ENCODE data around the gene PPP1R1C. TPM values are rescaled to one million over a fixed set of nuclear protein-coding genes. Genes with fewer than 3 reads are reported as not detected.

PPP1R1C gene
- total and polyA plus RNA-seq, 2 experiments from 2014 or later: 3.5 to 18.8 TPM

GRCh38 chr2:181989099-181989498, 3.4 kb downstream of the PPP1R1C start:
- Histone ChIP-seq H3K4me3 (no peak overlapping the region), H4K20me1 (replicated peaks; ENCODE audit: insufficient read depth) (no peaks in the 10 kb centered on the region), H3K4me2 (no peak overlapping the region), H3F3A (replicated peaks; ENCODE audit: low read depth) (no peaks in the 10 kb centered on the region), H2AFZ (no peak overlapping the region), H3K27me3 (ENCODE audit: insufficient read depth) (no peaks in the 10 kb centered on the region), H3K79me2 (replicated peaks; ENCODE audit: insufficient read depth) (no peaks in the 10 kb centered on the region), H3K36me3 (ENCODE audit: insufficient read depth) (no peaks in the 10 kb centered on the region), H3K27ac (ENCODE audit: low read depth) (no peak overlapping the region), H3K4me1 (ENCODE audit: insufficient read depth) (no peaks in the 10 kb centered on the region), H3K9me2 (ENCODE audit: insufficient read depth) (no peaks in the 10 kb centered on the region)
- Mint-ChIP-seq H3K27ac (no peak overlapping the region), H3K27me3 (ENCODE audit: insufficient read depth, low read depth, poor library complexity) (no peaks in the 10 kb centered on the region), H3K36me3 (ENCODE audit: low read depth) (no peaks in the 10 kb centered on the region), H3K4me1 (no peaks in the 10 kb centered on the region; the same call in 2 of the 3 replicates), H3K9me3 (no peaks in the 10 kb centered on the region), H3K4me3 (no peak overlapping the region)
- DNase-seq (ENCODE audit: low spot score) (no peak), ATAC-seq (no peak)
- no peak for TF ChIP-seq CREB1 (CRISPR knock-in tag; IDR thresholded peaks at IDR 0.05; ENCODE audit: low read depth)
- no peak for TF ChIP-seq ZNF114 (CRISPR knock-in tag; IDR thresholded peaks at IDR 0.05)
- no peak for TF ChIP-seq EZH2phosphoT487 (IDR thresholded peaks at IDR 0.05; ENCODE audit: unreplicated experiment)
- no peak for TF ChIP-seq STAT1 (IDR thresholded peaks at IDR 0.05; ENCODE audit: unreplicated experiment)
- no peak for TF ChIP-seq ZNF331 (CRISPR knock-in tag; IDR thresholded peaks at IDR 0.05; ENCODE audit: low read depth)
- TF ChIP-seq POLR2AphosphoS5 (IDR thresholded peaks at IDR 0.05; ENCODE audit: low read depth): no peak
- no peak for TF ChIP-seq REST (IDR thresholded peaks at IDR 0.05; ENCODE audit: unreplicated experiment)
- no peak for TF ChIP-seq NANOG (IDR thresholded peaks at IDR 0.05; ENCODE audit: borderline replicate concordance)
- no peak for TF ChIP-seq ZNF462 (CRISPR knock-in tag; IDR thresholded peaks at IDR 0.05)
- no peak for TF ChIP-seq JUNB (IDR thresholded peaks at IDR 0.05; ENCODE audit: unreplicated experiment)
- TF ChIP-seq ETS1 (IDR thresholded peaks at IDR 0.05): no peak
- no peak for TF ChIP-seq EZH2 (IDR thresholded peaks at IDR 0.05; ENCODE audit: low read depth, unreplicated experiment)
- TF ChIP-seq CTCF (conservative IDR thresholded peaks at IDR 0.05; ENCODE audit: low read depth in 2 of 2): no peak

All from GM23338 (cell line).